HL-60 (cell line): Measurements from ENCODE around the gene PARD3.

Experiments
- CTCF ChIP-seq: IDR thresholded peaks from one replicate; pipeline ENCODE4 v1.5.1; 2011; ENCODE audit warnings: low read length, control low read depth, inconsistent platforms; ENCODE audit not compliant: insufficient read depth
- POLR2AphosphoS5 ChIP-seq: IDR thresholded peaks from 2 replicates; pipeline ENCODE4 v1.6.1; 2012; ENCODE audit warnings: low read depth
- REST ChIP-seq: IDR thresholded peaks from 2 replicates; pipeline ENCODE4 v1.6.1; 2012; ENCODE audit warnings: low read depth; ENCODE audit not compliant: insufficient replicate concordance
- SPI1 ChIP-seq: IDR thresholded peaks from 2 replicates; pipeline ENCODE4 v1.6.1; 2012; ENCODE audit warnings: low read depth, mild to moderate bottlenecking, borderline replicate concordance

GRCh38 chr10:34467902-34468301 is 347.2 kb downstream of the PARD3 start:
- TF ChIP-seq POLR2AphosphoS5 (no peak), CTCF (no peak), SPI1 (no peak), REST (no peak)
